ENCODE data around the gene SLC10A4.

DNA sequence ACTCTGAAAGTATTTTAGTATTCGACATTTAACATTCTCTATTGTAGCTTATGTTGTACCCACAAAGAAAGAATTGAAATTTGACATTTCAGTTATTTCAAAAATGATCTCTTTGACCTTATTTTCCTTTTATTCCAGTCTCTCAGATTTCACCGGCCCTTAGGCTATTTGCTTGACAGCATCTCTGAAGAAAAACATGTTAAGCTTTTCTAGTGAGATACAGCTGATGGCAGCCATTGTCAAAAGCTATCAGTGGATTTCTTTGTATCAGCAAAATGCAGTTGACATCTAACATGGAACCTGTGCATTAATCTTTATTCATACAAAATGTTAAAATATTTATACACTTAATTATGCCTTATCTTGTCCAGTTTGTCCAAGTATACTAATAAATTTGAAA lies 23.6 kb downstream of the SLC10A4 start:
- TF ChIP-seq, protein P1, sequence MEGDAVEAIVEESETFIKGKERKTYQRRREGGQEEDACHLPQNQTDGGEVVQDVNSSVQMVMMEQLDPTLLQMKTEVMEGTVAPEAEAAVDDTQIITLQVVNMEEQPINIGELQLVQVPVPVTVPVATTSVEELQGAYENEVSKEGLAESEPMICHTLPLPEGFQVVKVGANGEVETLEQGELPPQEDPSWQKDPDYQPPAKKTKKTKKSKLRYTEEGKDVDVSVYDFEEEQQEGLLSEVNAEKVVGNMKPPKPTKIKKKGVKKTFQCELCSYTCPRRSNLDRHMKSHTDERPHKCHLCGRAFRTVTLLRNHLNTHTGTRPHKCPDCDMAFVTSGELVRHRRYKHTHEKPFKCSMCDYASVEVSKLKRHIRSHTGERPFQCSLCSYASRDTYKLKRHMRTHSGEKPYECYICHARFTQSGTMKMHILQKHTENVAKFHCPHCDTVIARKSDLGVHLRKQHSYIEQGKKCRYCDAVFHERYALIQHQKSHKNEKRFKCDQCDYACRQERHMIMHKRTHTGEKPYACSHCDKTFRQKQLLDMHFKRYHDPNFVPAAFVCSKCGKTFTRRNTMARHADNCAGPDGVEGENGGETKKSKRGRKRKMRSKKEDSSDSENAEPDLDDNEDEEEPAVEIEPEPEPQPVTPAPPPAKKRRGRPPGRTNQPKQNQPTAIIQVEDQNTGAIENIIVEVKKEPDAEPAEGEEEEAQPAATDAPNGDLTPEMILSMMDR (IDR thresholded peaks at IDR 0.05), result no peak
- TF ChIP-seq POLR2AphosphoS5 (IDR thresholded peaks at IDR 0.05; ENCODE audit: insufficient read depth in 1 of 2, low read depth in 1 of 2), result no peak

Measured in vagina (tissue), 2 donors.